Measurements from ENCODE around the gene CDH12.
A peak's percentile ranks its signal among the peaks of the same experiment; 100 is the strongest.
"Not testable (repeated sequence)": the region's sequence is repeated elsewhere in the genome, so short reads cannot be mapped to it uniquely, and the experiment has no call there.

Gene CDH12

GRCh38 chr5:22541037-22541436, 312.1 kb downstream of the CDH12 start:
- TF ChIP-seq CTCF (conservative IDR thresholded peaks at IDR 0.05; ENCODE audit: low read depth, low read length): no peak
- DNase-seq (ENCODE audit: low read depth): no peak
- H3K4me3 ChIP-seq (ENCODE audit: low read depth, low read length): no peak overlapping the region

- no peak overlapping the region for H3K4me3 ChIP-seq (ENCODE audit: low read depth, low read length)
- TF ChIP-seq CTCF (conservative IDR thresholded peaks at IDR 0.05; ENCODE audit: low read depth, low read length): no peak
- DNase-seq (ENCODE audit: low read depth): no peak
These were observed 313.4 kb downstream of the CDH12 start for GRCh38 chr5:22539762-22540161.

- no peak for TF ChIP-seq CTCF (conservative IDR thresholded peaks at IDR 0.05; ENCODE audit: low read depth, low read length)
- DNase-seq (ENCODE audit: low read depth): no peak
These were observed 321.2 kb downstream of the CDH12 start for GRCh38 chr5:22531986-22532385.

GRCh38 chr5:22521521-22521920, 331.6 kb downstream of the CDH12 start:
- DNase-seq (ENCODE audit: low read depth): peak; percentile 1
- no peak for TF ChIP-seq CTCF (conservative IDR thresholded peaks at IDR 0.05; ENCODE audit: low read depth, low read length)

More at GRCh38 chr5:22531986-22532385, 321.2 kb downstream of the CDH12 start:
- H3K4me3 ChIP-seq (ENCODE audit: low read depth, low read length): no peak overlapping the region

GRCh38 chr5:22516497-22516896, 336.6 kb downstream of the CDH12 start:
- DNase-seq (ENCODE audit: low read depth); H3K4me3 ChIP-seq (ENCODE audit: low read depth, low read length): not testable (repeated sequence)

More at GRCh38 chr5:22521521-22521920, 331.6 kb downstream of the CDH12 start:
- H3K4me3 ChIP-seq (ENCODE audit: low read depth, low read length): no peak overlapping the region

GRCh38 chr5:22514231-22514630, 338.9 kb downstream of the CDH12 start:
- no peak for DNase-seq (ENCODE audit: low read depth)
- TF ChIP-seq CTCF (conservative IDR thresholded peaks at IDR 0.05; ENCODE audit: low read depth, low read length): no peak
- no peak overlapping the region for H3K4me3 ChIP-seq (ENCODE audit: low read depth, low read length)

- no peak overlapping the region for H3K4me3 ChIP-seq (ENCODE audit: low read depth, low read length)
- no peak for DNase-seq (ENCODE audit: low read depth)
- TF ChIP-seq CTCF (conservative IDR thresholded peaks at IDR 0.05; ENCODE audit: low read depth, low read length): no peak
These were observed 347.3 kb downstream of the CDH12 start for GRCh38 chr5:22505891-22506290.

GRCh38 chr5:22504411-22504810, 348.7 kb downstream of the CDH12 start:
- no peak overlapping the region for H3K4me3 ChIP-seq (ENCODE audit: low read depth, low read length)
- TF ChIP-seq CTCF (conservative IDR thresholded peaks at IDR 0.05; ENCODE audit: low read depth, low read length): no peak
- DNase-seq (ENCODE audit: low read depth): no peak
